HG03039 (cell line): Measurements from ENCODE around the gene EPHB4.
A peak's percentile ranks its signal among the peaks of the same experiment; 100 is the strongest.
"Not testable (repeated sequence)": the region's sequence is repeated elsewhere in the genome, so short reads cannot be mapped to it uniquely, and the experiment has no call there.

ENCODE experiments used
- ATAC-seq: cut with Tn5 transposase; IDR thresholded peaks from one replicate; pipeline ENCODE4 v1.9.1; 2021; ENCODE audit warnings: mild to moderate bottlenecking, moderate library complexity; ENCODE audit not compliant: unreplicated experiment

The EPHB4 gene

GRCh38 chr7:100854899-100855298, 27.6 kb upstream of the EPHB4 start:
- not testable (repeated sequence) for ATAC-seq

DNA sequence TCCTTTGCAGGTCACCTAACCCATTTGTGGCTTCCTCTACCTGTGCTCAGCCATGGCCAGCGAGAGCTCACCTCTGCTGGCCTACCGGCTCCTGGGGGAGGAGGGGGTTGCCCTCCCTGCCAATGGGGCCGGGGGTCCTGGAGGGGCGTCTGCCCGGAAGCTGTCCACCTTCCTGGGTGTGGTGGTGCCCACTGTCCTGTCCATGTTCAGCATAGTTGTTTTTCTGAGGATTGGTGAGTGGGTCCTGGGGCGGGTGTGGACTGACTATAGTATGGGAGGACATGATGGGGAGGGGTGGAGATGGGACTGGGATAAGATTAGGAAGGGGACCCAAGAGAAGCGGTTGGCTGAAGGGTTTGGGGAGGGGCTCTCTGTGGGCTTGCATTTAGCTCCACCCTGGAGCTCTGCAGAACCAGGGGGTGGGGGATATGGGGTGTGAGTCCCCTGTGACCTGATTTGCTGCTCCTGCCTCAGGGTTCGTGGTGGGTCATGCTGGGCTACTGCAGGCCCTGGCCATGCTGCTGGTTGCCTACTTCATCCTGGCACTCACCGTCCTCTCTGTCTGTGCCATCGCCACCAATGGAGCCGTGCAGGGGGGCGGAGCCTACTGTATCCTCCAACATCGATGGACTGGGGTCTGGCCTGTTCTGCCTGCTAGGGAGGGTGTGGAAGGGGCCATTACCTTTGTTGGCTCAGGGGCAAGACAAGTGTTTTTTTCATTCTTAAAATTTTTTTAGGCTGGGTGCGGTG, 27.0 kb upstream of the EPHB4 start:
- no peak for ATAC-seq

DNA sequence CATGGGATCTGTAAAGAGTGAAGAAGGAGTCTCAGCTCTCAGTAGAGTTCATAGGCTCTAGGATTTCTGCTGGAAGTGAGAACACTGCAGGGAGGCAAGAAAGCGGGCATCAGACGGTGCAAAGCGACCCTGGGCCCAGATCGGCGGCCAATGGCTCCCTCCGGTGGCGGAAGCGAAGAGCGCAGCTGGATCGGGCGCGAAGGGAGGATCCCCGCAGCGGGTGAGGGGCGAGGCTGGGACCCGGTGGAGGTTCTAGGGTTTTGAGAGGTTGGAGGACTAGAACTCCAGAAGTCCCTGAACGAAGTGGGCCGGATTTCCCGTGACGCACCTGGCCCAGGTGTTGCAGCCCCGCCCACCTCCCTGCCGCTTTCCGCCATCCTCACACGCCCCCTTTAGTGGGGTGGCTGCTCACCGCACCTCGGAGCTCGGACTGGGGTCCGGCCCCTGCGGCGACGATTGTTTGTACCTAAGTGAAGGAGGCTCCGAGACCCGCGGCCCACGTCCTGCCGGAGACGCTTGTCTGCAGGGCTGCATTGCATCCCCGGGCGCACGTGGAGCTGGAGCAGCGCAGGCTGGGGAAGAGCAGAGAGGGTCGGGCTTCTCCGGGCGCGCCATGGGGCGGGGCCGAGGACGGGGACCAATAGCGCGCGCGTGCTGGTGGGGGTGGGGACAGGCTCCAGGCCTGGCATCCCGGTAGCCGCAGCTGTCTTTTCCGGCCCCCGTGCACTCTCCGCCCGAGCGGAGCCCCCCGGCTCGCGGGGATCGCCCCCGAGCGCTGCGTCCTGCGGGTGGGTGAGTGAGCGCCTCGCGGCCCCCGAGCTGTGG, 24.9 kb upstream of the EPHB4 start, which contains the start of gene SLC12A9:
Gene SLC12A9 (plus strand): TSS at position 666 of the 825 bp plus-strand sequence. CDS start 1,485 bp downstream, outside the sequence.
- ATAC-seq = peak; percentile 75

GRCh38 chr7:100847360-100847759, 20.0 kb upstream of the EPHB4 start:
- ATAC-seq = no peak

DNA sequence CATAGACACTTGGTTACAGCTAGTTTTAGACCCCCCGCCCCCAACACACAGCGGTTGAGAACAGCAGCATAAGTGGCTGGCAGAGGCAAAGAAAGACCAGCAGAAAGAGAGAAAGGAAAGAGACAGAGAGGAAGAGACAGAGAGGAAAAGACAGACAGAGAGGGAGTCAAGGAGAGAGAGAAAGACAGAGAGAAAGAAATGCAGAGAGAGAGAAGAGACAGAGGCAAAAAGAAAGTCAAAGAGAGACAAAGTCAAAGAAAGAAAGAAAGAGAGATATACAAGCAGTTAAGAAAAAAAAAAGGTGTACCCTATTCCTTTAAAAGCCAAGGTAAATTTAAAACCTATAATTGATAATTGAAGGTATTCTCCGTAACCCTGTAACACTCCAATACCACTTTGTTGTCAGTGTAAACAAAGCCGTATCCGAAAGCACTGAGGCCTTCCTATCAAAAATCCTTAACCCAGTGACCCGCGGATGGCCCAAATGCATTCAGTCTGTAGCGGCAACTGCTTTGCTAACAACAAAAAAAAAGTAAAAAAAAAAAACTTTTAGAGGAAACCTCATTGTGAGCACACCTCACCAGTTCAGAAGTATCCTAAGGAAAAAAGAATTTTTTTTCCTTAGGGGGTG, 13.3 kb upstream of the EPHB4 start:
- no peak for ATAC-seq

DNA sequence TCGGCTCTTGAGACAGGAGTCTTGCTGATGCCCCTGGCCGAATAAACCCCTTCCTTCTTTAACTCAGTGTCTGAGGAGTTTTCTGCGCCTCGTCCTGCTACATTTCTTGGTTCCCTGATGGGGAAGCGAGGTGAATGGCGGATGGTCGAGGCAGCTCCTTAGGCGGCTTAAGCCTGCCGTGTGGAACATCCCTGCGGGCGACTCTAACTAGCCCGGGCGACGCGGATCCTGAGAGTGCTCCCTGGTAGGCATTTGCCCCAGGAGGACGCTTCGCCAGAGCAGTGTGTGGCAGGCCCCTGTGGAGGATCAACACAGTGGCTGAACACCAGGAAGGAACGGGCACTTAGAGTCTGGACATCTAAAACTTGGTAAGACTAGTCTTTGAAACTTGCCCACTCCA, 12.0 kb upstream of the EPHB4 start:
- ATAC-seq = no peak

- ATAC-seq = no peak
These were observed 9.9 kb upstream of the EPHB4 start for GRCh38 chr7:100837099-100837836.

DNA sequence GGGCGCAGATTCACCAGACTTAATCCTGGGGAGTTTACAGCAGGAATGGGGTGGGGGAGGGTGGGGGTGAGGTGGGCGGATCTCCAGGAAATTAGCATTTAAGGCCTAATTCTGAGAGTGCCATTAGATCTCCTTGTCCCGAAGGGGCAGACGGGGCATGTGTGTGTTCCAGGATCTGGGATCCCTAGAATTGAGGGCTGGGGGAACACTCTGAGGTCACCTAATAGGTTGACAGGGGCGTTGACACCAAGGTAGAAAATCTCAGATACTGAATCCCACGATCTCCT, 9.4 kb upstream of the EPHB4 start:
- no peak for ATAC-seq

DNA sequence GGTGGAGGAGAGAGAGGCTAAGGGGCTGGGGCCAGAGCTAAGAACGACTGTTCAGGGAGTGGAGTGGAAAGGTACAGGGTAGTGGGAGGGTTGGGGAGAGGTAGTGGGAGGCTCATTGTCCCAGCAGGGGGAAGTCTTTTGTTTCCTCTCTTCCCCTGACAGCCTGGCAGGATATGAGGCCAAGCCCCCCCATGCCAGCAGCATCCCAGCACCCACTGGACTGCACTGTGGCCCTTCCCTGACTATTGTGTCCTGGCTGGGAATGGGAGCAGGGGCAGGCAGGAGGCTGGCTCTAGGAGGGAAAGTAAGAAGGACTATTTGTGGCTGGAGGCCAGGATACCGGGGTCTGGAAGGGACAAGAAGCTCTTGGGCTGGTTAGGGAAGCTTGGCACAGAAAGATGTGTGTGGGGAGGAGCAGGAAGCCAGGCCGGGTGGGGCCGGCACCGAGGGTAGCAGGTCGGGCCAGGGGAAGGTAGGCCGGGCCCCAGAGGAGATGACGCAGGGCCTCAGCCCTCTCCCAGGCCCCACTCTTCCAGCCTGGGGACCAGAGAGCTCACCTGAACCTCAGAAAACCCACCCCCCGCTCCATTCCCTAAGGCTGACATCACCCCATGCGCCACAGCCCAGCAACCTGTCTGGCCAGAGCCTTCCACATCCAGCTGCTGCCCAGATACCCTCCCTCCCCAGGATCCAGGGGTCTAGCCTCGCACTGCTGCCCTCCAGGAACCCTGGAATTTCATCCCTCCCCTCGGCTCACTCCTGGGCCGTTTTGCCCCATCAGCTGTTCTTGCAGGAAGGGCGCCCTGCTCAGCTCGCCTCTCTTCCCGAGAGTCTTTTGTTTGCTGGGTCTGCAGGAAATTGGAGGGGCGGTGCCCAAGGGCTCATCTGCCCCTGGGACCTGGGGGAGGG, 8.8 kb upstream of the EPHB4 start:
- no peak for ATAC-seq

GRCh38 chr7:100832281-100832633, 4.9 kb upstream of the EPHB4 start:
- no peak for ATAC-seq

- ATAC-seq = no peak
These were observed 3.1 kb upstream of the EPHB4 start for GRCh38 chr7:100830396-100830795.

DNA sequence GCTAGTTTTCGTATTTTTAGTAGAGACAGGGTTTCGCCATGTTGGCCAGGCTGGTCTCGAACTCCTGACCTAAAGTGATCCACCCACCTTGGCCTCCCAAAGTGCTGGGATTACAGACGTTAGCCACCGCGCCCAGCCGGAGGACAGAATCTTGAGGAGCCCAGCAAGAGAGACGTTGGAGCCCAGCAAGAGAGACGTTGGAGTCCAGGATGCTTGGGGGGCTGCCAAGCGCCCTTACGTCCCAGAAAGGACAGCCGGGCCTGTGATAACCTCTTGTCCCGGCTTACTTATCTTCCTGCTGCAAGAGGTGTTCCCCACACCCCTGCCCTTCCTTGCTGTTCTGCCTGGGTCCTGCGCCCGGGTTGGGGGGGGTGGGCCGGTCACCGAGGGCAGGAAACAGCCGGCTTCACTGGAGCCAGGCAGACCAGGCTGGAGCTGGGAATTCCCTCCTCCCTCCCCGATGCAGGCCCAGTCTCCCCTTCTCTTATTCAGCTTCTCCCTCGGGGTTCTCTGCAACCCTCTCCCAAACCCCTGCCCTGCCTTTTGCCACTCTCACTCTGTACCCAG, 1.9 kb upstream of the EPHB4 start:
- ATAC-seq = no peak

GRCh38 chr7:100826514-100827329, 601 bp downstream of the EPHB4 start:
- ATAC-seq = no peak

GRCh38 chr7:100825751-100826513, 1.4 kb downstream of the EPHB4 start:
- no peak for ATAC-seq

DNA sequence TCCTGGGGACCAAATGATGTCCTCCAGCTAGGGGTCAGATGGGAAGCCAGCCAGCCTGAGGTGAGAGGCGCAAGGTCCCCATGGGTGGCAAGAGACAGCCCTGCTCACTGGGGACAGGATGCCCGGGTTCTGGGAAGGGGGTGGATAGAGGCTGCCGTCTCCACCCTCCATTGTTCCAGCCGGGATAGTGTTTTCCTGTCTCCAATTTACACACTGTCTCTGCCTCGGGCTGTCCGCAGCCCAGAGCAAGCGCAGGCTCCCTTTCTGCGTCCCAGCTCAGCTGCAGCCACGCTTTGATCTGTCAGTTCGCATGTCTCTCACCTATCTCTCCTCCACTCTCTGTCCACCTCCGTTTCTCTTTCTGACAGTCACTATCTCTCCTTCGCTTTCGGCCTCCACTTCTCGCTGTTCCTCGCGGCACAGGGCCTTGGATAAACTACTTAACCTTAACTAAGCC, 2.1 kb downstream of the EPHB4 start:
- ATAC-seq = no peak

DNA sequence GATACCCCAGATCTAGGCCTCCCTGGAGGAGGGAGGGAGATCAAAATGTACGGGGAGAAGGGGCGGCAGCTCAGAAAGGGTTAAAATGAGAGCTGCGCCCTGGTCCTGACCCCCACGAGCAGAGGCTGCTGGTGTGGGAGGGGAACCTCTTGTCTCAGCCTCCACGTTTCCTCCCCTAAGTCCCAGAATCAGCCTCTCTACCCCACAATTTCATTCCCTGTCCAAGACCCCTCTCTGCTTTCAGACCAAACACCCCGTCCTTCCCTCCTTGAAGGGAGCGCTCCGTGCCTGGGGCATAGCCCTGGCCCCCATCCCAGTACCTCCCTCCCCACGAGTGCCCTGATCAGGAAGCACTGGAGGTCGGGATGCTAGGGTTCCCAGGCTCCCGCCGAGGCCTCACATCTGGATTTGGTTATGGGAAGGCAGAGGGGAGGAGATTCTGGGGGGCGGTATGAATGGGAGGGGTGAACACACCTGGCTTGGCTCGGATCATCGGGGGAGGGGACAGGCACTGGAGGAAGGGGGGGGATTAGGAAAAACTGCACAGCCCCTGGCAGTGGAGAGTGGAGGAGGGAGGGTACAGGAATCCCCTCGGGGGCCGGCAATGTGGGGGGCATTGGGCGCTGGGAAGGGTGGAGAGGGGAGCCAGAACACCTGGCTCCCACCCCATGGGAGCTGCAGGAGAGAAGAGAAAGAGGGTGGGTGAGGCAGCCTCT, 2.7 kb downstream of the EPHB4 start:
- no peak for ATAC-seq

GRCh38 chr7:100823534-100823933, 3.8 kb downstream of the EPHB4 start:
- no peak for ATAC-seq

GRCh38 chr7:100823140-100823525, 4.2 kb downstream of the EPHB4 start:
- no peak for ATAC-seq
